ENCODE data around the gene TMEM44.

The TMEM44 gene

GRCh38 chr3:194541483-194541882 lies 91.7 kb downstream of the TMEM44 start:
- no peak overlapping the region for H3K4me3 ChIP-seq (replicated peaks in 1 of 2; ENCODE audit: low read depth in 2 of 2, low read length in 2 of 2)
- DNase-seq (ENCODE audit: low read depth in 2 of 2) = no peak
- TF ChIP-seq CTCF (IDR thresholded peaks at IDR 0.05; ENCODE audit: low read depth, low read length) = no peak

- no peak for TF ChIP-seq CTCF (IDR thresholded peaks at IDR 0.05; ENCODE audit: low read depth, low read length)
- DNase-seq (ENCODE audit: low read depth in 2 of 2) = peak in 1 of 2 donors; percentile 58
- no peak overlapping the region for H3K4me3 ChIP-seq (replicated peaks in 1 of 2; ENCODE audit: low read depth in 2 of 2, low read length in 2 of 2)
Measured at GRCh38 chr3:194540274-194540905, 92.8 kb downstream of the TMEM44 start.

- no peak for DNase-seq (ENCODE audit: low read depth in 2 of 2)
- no peak overlapping the region for H3K4me3 ChIP-seq (replicated peaks in 1 of 2; ENCODE audit: low read depth in 2 of 2, low read length in 2 of 2)
- TF ChIP-seq CTCF (IDR thresholded peaks at IDR 0.05; ENCODE audit: low read depth, low read length) = no peak
Measured at GRCh38 chr3:194539498-194539897, 93.7 kb downstream of the TMEM44 start.

GRCh38 chr3:194537732-194538247 lies 95.4 kb downstream of the TMEM44 start:
- peak; percentile 74 to 86 for DNase-seq (ENCODE audit: low read depth in 2 of 2)
- H3K4me3 ChIP-seq (replicated peaks in 1 of 2; ENCODE audit: low read depth in 2 of 2, low read length in 2 of 2) = no peak overlapping the region
- no peak for TF ChIP-seq CTCF (IDR thresholded peaks at IDR 0.05; ENCODE audit: low read depth, low read length)

All from cardiac fibroblast (primary cell).